ENCODE measurements around the gene CREM. TPM values are rescaled to one million over a fixed set of nuclear protein-coding genes. Genes with fewer than 3 reads are reported as not detected.

Gene CREM
- total RNA-seq, 1 experiment from 2014 or later = 20.0 TPM

DNA sequence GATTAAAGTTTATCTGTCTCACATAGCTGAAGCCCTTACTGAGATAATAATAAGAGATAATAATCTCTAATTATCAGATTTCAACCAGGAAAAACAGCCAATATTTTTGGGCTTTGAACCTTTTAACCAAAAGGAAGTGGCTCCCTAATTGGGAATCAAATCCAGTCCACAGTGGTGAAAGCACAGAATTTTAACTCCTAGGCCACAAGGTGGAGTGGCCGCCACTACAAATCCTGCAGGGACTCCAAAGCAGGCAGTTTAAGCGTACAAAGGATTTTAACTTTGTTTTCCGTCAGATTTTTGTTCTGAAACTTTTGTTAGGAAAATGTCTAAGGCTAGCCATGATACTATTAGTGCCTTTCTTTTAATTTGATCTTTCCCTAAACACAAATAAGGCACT is 110.1 kb downstream of the CREM start:
- Histone ChIP-seq H3K79me2 (ENCODE audit: insufficient read depth, low read length) (no peaks in the 10 kb centered on the region), H4K20me1 (ENCODE audit: control insufficient read depth, insufficient read depth, insufficient read length) (no peaks in the 10 kb centered on the region), H3K4me2 (ENCODE audit: insufficient read depth, insufficient read length, low read length) (no peak overlapping the region), H2BK5ac (ENCODE audit: insufficient read length, low read length) (no peak overlapping the region), H2BK12ac (ENCODE audit: insufficient read length, low read depth, low read length) (no peak overlapping the region), H3K27ac (ENCODE audit: insufficient read length, low read depth, low read length) (no peak overlapping the region), H3T11ph (ENCODE audit: low read length) (no peak overlapping the region), H3K4me1 (ENCODE audit: insufficient read depth, low read length) (no peaks in the 10 kb centered on the region), H3K9me3 (ENCODE audit: control insufficient read depth, low read depth, low read length) (no peaks in the 10 kb centered on the region), H3K9ac (ENCODE audit: extremely low read depth, insufficient read length, low read length) (no peak overlapping the region), H3K4ac (ENCODE audit: low read depth, low read length) (no peak overlapping the region), H4K91ac (ENCODE audit: insufficient read length, low read depth, low read length) (no peak overlapping the region), H3K14ac (ENCODE audit: insufficient read depth, low read length) (no peak overlapping the region), H3K56ac (ENCODE audit: insufficient read length, low read depth, low read length) (no peak overlapping the region), H3K79me1 (ENCODE audit: insufficient read depth, low read depth, low read length, poor library complexity, severe bottlenecking) (no peaks in the 10 kb centered on the region), H2BK20ac (ENCODE audit: low read depth, low read length, poor library complexity, severe bottlenecking) (no peak overlapping the region), H2BK15ac (ENCODE audit: low read depth, low read length) (no peak overlapping the region), H3K23me2 (ENCODE audit: insufficient read length, low read depth, low read length, poor library complexity, severe bottlenecking) (no peaks in the 10 kb centered on the region), H4K5ac (ENCODE audit: insufficient read length, low read depth, low read length) (no peak overlapping the region), H2AFZ (ENCODE audit: low read length) (no peak overlapping the region), H2BK120ac (ENCODE audit: low read depth, low read length, poor library complexity, severe bottlenecking) (no peak overlapping the region), H3K27me3 (ENCODE audit: insufficient read depth, low read length) (no peaks in the 10 kb centered on the region), H3K18ac (ENCODE audit: insufficient read length, low read depth, low read length) (no peak overlapping the region), H4K8ac (replicated peaks; ENCODE audit: insufficient read length, low read depth, low read length) (no peak overlapping the region), H2AK5ac (ENCODE audit: insufficient read length, low read length) (no peak overlapping the region), H3K23ac (ENCODE audit: insufficient read length, low read depth, low read length) (no peak overlapping the region)
- Mint-ChIP-seq H3K4me3 (no peak overlapping the region), H3K27ac (no peak overlapping the region), H3K4me1 (peaks cover 0 to 3% of the 10 kb centered on the region in 2 experiments; a peak in 1 of 4 replicates), H3K27me3 (ENCODE audit: low read depth) (no peaks in the 10 kb centered on the region), H3K9me3 (no peaks in the 10 kb centered on the region), H3K36me3 (ENCODE audit: insufficient read depth in 1 of 3, low read depth in 3 of 3) (no peaks in the 10 kb centered on the region)
- DNase-seq = no peak
- no CpG with 5 or more reads among the region's 3 CpGs for WGBS (ENCODE audit: extremely low coverage, insufficient read length, low lambda C conversion rate)
- TF ChIP-seq, protein P1, sequence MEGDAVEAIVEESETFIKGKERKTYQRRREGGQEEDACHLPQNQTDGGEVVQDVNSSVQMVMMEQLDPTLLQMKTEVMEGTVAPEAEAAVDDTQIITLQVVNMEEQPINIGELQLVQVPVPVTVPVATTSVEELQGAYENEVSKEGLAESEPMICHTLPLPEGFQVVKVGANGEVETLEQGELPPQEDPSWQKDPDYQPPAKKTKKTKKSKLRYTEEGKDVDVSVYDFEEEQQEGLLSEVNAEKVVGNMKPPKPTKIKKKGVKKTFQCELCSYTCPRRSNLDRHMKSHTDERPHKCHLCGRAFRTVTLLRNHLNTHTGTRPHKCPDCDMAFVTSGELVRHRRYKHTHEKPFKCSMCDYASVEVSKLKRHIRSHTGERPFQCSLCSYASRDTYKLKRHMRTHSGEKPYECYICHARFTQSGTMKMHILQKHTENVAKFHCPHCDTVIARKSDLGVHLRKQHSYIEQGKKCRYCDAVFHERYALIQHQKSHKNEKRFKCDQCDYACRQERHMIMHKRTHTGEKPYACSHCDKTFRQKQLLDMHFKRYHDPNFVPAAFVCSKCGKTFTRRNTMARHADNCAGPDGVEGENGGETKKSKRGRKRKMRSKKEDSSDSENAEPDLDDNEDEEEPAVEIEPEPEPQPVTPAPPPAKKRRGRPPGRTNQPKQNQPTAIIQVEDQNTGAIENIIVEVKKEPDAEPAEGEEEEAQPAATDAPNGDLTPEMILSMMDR (conservative IDR thresholded peaks at IDR 0.05) = peak; percentile 59
